Stimulated activated CD4-positive, alpha-beta T cell treated with anti-CD3 and anti-CD28 coated beads, Interleukin-4, amount 100 ng/mL, for 24 hours (primary cell): ENCODE data around the gene DAG1.

Source experiments
- DNase-seq: peaks from one replicate; pipeline ENCODE4 v3.0.0-alpha.2; 2020

Gene DAG1

GRCh38 chr3:49556500-49557275 is 86.6 kb downstream of the DAG1 start:
- no peak for DNase-seq

GRCh38 chr3:49563040-49563578 is 93.0 kb downstream of the DAG1 start:
- DNase-seq: no peak

- no peak for DNase-seq
Measured at GRCh38 chr3:49563766-49564165, 93.7 kb downstream of the DAG1 start.

GRCh38 chr3:49566312-49566711 is 96.2 kb downstream of the DAG1 start:
- DNase-seq: no peak

GRCh38 chr3:49567406-49567805 is 97.3 kb downstream of the DAG1 start:
- no peak for DNase-seq

- no peak for DNase-seq
Measured at GRCh38 chr3:49568965-49569364, 98.9 kb downstream of the DAG1 start.

GRCh38 chr3:49570028-49570654 is 100.1 kb downstream of the DAG1 start:
- DNase-seq: no peak

GRCh38 chr3:49582177-49582576 is 112.1 kb downstream of the DAG1 start:
- no peak for DNase-seq
